Pulmonary artery endothelial cell (primary cell): ENCODE data around the gene ATF4. TPM values are rescaled to one million over a fixed set of nuclear protein-coding genes. Genes with fewer than 3 reads are reported as not detected.

ENCODE experiments used
- DNase-seq: peaks from one replicate; pipeline ENCODE4 v3.0.0-alpha.2; 2011; ENCODE audit warnings: low read depth, low spot score
- total RNA-seq: library from RNA; depleted of rRNA; stranded (reverse); fragments of >200 nt; gene quantifications from 2 replicates; pipeline ENCODE4 v1.2.3, GENCODE V29; 2014

Gene ATF4
- total RNA-seq, 1 donor from 2014 or later = 290 TPM

DNA sequence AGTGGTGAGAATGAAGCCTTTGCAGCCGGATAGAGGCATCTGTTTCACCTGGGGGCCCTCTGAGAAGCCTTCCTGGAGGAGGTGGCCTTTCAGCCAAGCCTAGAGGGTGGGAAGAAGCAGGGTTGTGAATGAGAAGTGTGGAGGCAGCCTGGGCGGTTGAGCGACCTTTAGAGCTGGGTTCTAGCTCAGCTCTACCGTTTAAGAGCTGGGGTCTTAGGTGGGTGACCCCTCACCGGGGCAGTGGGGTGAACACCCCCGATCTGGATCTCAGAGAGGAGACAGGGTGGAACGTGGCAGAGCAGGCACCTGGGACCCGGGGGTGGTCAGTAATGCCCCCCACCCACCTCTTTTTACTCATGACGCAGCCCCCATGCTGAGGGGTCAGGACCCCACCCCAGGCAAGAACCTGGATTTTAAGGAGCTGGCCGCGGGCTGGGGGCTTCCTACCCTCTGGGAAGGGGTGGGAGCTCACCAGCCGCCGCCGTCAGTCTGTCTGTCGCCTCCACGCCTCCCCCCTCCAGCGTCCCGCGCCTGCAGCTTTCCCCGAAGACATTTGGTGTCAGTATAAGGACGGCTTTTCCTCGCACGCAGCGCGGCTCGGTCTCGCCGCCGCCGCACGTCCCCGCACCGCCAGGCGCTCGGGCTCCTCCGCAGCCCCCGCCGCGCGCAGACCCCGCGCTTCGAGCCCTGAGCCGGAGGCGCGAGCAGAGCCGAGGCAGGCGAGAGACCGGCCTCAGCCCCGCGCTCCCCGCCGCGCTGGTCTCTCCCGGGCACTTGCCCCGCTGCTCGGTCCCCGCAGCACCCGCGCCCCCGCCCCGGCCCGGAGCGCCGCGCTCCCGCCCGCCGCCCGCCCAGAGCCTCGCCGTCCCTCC, 36.8 kb downstream of the ATF4 start:
- DNase-seq = no peak

DNA sequence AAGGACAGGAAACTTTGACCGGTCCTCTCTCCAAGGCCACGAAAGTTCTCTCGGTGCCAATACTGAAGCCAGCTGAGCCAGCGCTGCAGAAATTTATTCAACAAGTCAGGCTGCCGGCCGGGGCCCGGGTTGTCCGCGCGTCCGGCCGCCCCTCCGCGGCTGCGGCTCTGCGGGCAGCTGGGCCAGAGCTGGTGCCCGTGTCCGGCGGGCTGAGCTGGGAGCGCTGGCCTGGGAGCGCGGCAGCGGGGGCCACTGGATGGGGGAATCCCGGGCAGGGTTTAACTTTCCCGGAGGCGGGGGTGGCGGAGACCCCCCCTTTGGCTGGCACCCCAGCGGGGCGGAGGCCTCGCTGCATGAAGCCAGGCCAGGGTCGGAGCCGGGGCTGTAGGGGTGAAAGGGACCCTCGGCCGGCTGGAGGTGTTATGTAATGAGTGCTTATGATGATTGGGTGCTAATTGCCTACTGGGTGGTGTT, 37.9 kb downstream of the ATF4 start:
- DNase-seq = no peak

DNA sequence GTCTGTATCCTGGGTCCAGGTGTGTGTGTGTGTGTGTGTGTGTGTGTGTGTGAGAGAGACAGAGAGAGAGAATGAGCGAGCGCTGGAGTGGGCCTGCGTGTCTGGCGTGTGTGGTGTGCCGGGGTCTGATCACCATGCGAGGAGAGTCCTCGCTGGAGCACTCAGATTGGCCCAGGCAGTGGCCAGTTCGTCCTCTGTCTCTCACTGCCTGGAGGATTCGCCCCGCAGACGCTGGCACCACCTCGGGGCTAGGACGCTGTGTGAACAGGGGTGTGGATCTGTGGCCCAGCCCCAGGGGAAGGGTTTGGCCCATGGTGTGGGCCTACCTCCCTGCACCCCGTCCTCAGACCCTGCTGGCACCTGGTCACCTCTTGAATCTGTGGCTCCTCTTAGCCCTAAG, 38.6 kb downstream of the ATF4 start:
- no peak for DNase-seq

DNA sequence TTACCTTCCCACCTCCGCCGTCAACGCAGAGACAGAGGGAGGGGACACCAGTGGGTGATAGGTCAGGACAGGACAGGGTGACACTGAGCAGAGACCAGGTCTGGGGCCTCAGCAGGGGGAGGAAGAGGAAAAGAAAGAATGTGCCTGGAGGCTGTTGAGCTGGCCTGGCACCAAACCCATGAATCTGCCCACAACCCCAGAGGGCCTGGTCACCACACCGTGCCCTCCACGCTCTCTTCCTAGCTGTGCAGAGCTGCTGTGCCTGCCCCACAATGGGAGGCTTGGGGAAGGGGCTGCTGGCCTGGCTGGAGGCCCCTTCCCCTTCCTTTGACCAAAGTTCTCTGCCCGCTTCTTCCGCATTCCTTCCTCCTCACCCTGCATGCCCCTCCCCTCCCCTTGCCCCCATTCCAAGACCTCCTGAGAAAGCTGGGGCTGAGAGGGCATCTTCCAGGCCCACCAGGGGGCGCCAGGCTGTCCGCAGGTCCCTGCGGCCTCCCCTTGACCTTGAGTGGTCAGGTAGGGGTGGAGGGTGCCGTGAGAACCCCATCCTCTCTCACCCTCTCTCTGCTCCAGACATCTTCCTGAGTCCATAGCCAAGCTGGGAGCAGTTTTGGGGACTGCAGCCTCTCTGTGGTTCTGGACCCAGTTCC, 39.2 kb downstream of the ATF4 start:
- no peak for DNase-seq

DNA sequence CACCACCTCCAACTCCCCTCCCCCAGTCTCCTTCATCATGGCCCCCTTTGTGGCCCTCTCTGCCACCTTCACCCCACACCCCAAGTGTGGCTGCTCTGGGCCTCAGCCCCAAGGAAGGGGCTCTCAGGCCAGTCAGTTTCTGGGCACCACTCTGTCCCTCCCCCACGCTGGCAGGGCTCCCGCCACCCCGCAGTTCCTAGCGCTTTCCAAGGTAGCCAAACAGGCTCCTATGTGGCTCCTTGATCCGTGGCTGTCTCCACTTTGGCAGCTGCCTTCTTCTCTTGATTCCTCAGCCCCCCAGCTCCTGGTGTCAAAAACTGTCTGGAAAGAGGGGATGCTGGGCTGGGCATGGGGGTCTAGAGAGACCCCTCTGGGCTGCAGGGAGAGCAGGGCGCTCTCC, 39.8 kb downstream of the ATF4 start:
- no peak for DNase-seq

DNA sequence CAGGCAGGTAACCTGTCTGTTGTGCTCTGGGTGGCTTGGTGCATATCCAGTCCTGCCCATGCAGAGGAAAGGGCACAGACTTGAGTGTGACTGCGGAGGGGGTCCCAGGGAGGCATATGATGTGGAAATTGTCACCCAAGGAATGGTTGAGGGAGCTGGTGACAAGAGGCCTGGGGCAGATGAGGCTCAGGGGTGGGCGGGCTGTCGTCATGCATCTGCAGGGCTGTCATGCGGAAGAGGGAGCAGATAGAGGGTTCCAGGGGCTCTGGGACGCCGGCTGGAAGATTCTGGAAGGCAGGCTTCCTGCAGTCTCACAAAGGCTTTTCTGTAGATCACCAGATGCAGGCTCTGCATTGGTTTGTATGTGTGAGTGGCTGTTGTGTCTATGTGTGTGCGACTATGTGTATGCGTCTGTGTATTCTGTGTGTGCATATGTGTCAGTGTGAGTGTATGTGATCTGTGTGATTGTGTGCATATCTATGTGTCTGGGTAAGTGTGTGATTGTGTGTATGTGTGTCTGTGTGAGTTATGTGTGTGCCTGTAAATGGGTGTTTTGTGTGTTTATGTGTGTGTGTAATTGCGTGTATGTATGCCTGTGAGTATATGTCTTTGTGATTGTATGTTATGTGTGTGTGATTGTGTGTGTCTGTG, 42.6 kb downstream of the ATF4 start:
- no peak for DNase-seq

DNA sequence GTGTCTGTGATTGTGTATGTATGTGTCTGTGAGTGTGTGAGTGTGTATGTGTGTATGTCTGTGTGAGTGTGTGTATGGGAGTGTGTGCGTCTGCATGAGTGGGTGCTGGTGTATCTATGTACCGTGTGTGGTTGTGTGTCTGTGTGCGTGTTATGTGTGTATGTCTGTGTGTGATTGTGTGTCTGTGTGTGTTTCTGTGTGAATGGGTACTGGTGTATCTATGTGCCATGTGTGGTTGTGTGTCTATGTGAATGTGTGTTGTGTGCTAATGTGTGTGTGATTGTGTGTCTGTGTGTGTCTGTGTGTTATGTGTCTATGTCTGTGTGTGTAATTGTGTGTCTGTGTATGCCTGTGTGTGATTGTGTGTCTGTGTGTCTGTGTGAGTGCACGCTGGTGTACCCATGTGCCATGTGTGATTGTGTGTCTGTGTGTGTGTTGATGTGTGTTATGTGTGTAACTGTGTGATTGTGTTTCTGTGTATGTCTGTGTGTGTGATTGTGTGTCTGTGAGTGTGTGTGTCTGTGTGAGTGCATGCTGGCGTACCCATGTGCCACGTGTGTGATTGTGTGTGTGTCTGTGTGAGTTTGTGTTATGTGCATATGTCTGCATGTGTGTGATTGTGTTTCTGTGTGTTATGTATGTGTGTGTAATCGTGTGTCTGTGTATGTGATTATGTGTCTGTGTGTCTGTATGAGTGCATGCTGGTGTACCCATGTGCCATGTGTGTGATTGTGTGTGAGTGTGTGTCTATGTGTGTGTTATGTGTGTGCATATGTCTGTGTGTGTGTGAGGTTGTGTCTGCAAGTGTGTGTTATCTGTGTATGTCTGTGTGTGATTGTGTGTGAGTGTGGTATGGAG, 43.4 kb downstream of the ATF4 start:
- no peak for DNase-seq

DNA sequence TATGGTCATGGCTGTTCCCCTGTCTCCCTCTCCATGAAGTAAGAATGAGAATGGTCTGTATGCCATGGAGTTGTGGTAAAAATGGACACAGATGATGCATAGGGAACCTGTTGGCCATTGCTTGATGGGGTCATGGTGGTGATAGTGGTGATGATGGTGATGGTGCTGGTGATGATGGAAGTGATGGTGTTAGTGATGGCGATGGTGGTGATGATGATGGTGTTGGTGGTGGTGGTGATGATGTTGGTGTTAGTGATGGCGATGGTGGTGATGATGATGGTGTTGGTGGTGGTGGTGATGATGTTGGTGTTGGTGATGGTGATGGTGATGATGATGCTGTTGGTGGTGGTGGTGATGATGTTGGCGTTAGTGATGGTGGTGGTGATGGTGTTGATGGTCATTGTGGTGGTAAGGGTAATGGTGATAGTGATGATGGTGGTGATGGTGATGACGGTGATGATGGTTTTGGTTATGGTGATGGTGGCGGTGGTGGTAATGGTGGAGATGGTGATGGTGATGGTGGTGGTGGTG, 45.1 kb downstream of the ATF4 start:
- DNase-seq = no peak

DNA sequence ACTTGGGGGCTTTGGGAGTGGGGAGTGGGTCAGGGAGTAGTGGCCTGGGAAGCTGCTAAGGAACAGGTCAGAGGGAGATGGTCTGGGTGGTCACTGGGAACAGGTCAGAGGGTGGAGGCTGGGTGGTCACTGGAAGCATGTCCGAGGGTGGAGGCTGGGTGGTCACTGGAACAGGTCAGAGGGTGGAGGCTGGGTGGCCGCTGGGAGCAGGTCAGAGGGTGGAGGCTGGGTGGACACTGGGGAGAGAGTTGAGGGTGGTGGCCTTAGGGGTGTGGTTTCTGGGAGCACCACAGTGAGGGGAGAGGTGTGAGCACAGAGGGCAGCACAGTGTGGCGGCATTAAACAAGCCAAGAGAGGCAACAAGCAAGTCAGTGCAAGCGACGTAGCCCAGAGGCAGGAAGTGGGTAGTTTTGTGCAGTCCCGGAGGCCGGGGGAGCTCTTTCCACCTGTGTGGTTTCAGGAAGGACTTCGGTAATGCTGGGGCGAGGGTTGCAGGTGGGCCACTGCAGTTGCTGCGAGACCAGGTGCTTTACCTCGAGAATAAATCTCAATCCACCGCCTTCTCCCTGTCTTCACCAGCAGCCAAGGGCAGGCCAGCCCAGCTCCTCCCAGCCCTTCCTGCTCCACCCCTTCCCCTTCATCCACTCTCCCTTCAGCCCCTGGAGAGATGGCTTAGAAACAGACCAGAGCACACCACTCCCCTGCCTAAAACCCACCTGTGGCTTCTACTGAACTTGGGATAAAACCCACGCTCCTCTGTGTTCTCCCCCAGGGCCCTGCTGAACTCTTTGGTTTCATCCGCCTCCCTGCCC, 47.0 kb downstream of the ATF4 start:
- no peak for DNase-seq

DNA sequence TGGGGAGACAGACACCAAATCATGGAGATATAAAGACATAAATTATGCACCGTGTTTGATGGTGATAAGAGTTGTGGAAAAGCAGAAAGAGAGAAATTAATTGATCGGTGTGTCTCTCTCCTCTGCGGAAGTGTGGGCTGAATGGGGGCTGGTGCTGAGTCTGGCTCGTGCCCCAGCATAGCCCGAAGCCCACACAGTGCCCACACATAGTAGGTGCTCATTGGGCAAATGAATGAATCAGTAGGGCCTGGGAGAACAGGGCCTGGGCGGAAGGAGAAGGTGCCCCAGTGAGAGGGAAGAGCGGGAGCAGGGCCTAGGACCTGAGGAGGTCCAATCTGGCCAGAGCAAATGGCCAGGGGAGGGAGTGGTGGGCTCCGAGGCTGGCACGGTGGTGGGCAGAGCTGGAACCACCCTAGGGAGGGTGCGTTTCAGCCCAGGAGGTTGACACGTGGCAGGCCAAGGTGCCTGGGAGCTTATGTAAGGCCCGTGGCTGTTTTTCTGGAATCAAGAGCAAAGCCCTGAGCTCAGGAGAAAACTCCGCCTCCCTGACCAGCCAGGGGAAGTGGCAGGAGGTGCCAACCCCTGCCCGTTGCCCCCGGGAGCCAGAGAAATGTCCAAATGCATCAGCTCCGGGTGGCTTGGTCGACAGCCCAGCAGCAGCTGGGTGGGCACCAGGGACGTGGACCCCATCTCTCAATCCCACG, 48.1 kb downstream of the ATF4 start:
- DNase-seq = no peak

DNA sequence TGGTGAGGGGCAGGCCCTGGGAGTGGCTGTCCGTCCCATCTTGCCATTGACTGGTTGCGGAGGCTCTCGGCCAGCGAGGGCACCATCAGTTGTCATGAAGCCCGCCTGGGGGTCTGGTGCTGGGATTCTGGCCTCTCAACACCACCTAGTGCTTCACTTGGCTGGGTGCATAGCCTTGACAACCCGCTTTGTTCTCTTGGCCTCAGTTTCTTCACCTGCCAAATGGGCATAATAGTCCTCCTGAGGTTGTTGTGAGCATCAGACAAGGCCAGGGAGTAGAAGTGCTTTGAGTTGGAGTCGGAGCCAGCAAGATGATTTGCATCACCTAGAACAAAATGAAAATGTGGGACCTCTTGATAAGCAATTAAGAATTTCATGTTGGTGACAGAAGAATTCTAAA, 48.7 kb downstream of the ATF4 start:
- no peak for DNase-seq

DNA sequence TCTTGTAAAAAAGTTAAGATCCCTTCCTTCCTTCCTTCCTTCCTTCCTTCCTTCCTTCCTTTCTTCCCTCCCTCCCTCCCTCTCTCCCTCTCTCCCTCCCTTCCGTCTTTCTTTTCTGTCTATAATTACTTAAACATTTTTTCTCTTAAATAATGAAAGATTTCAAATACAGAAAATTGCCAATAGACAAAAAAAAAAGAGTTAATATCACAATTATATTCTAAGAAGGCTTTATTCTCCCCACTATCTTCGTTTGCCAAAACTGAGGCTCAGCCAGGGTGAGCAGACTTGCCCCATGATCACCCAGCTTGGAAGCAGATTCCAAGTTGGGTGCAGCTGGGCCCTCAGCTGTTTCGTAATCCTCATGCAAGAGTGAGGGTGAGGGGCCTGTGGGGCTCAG, 49.9 kb downstream of the ATF4 start:
- no peak for DNase-seq

DNA sequence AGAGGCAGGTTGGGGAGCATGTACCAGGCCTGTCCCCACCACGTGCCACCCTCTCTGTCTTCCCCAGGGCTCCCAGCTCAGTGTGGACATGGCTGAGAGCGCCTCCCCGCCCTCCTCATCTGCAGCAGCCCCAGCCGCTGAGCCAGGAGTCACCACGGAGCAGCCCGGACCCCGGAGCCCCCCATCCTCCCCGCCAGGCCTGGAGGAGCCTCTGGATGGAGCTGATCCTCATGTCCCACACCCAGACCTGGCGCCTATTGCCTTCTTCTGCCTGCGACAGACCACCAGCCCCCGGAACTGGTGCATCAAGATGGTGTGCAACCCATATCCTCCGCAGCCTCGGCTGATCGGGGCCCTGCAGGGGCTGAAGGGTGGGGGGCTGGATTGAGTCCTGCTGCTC, 50.3 kb downstream of the ATF4 start, which contains the start of gene CACNA1I:
Gene CACNA1I (plus strand): TSS at position 89 of the 400 bp plus-strand sequence. CDS start 0 bp downstream, at position 89.
- no peak for DNase-seq

DNA sequence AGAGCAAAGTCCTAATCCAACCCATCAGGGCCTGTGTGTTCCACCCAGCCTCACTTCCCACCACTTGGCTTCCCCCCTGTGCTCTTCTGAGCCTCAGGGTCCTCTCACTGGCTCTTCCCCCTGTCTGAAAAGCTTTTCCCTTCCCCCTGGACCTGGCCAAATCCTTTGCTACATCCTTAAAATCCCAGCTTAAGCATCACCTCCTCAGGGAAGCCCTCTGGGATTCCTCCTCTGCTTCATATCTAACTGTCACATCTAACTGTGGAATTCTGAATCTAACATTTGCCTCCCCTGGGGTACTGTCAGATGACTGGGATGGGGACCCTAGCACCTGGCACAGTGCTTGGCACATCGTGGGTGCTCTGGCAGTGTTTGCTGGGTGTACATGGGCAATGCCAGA, 51.2 kb downstream of the ATF4 start:
- DNase-seq = no peak

Other genes with a start within 250 kb of the ATF4 start
- gene RPL3, start 200.9 kb upstream of the ATF4 start, total RNA-seq = 3,448 and 4,770 TPM in 2 replicates
- gene SYNGR1, start 170.6 kb upstream of the ATF4 start, total RNA-seq = 2.3 and 3.9 TPM in 2 replicates
- 13.1 and 13.6 TPM in 2 replicates for gene TAB1, start 120.8 kb upstream of the ATF4 start, total RNA-seq
- gene MGAT3, start 63.5 kb upstream of the ATF4 start, total RNA-seq = not detected in 2 replicates
- 24.1 and 27.2 TPM in 2 replicates for gene MIEF1, start 18.3 kb upstream of the ATF4 start, total RNA-seq
- gene RPS19BP1, start 12.2 kb downstream of the ATF4 start, total RNA-seq = 55.0 and 56.2 TPM in 2 replicates
- gene CACNA1I, start 50.2 kb downstream of the ATF4 start, total RNA-seq = under 0.01 TPM in 1 of 2 replicates, not detected in the other